GM12878 (cell line): ENCODE results near the gene BBOX1. TPM values are rescaled to one million over a fixed set of nuclear protein-coding genes. Genes with fewer than 3 reads are reported as not detected.

Experiments
- ATAC-seq: fragments of 200-7000 bp; cut with Tn5 transposase; 3 replicates; pipeline ENCODE4 v1.9.1; 2020; ENCODE audit warnings: mild to moderate bottlenecking, moderate library complexity
- BruUV-seq: library from RNA; stranded (reverse); fragments of 400-500 nt; replicated peaks from 2 replicates; lab custom pipeline; 2021; lab: Mats Ljungman, UMichigan
- CTCF ChIA-PET: fragments of 300-600 bp; sonication (Branson Sonifier 250); formaldehyde crosslinking; extraction: SDS; loops from one replicate; lab custom pipeline; 2021; ENCODE audit warnings: inconsistent platforms; lab: Yijun Ruan, JAX
- POLR2A ChIA-PET: fragments of 350-600 bp; formaldehyde crosslinking; extraction: SDS; loops from one replicate; lab custom pipeline; 2021; ENCODE audit warnings: inconsistent platforms; lab: Charles Lee
- RAD21 ChIA-PET: fragments of 300-600 bp; sonication (Branson Sonifier 250); formaldehyde crosslinking; loops from one replicate; lab custom pipeline; 2023; ENCODE audit warnings: antibody characterized with exemption; ENCODE audit not compliant: unreplicated experiment; lab: Charles Lee
- SMC1A ChIA-PET: fragments of 300-600 bp; sonication (Branson Sonifier 250); formaldehyde crosslinking; loops from one replicate; lab custom pipeline; 2023; ENCODE audit not compliant: unreplicated experiment, uncharacterized antibody; lab: Charles Lee
- DNase-seq: peaks from one replicate; pipeline ENCODE4 v3.0.0-alpha.2; 2011; ENCODE audit warnings: low read depth, low spot score
- FAIRE-seq: peaks from 3 replicates; lab custom pipeline; 2011; peaks lifted over from hg19 to GRCh38; lab: Jason Lieb, UNC
- H2AFZ ChIP-seq: 2 replicates; pipeline ENCODE4 v1.6.0; 2011; ENCODE audit warnings: low read depth, low read length, control low read depth; ENCODE audit not compliant: control insufficient read depth
- H3K27ac ChIP-seq: 2 replicates; pipeline ENCODE4 v1.5.1; 2011; ENCODE audit warnings: control low read depth; ENCODE audit not compliant: control insufficient read depth, insufficient read depth
- H3K27me3 ChIP-seq, 2 experiments: replicated peaks in 1 of 2; 2 replicates each; pipeline versions ENCODE4 v1.6.0 to v1.6.1; 2011; ENCODE audit warnings: low read length in 1 of 2; ENCODE audit not compliant: control insufficient read depth in 2 of 2, insufficient read depth in 2 of 2
- H3K36me3 ChIP-seq, 2 experiments: 2 replicates each; pipeline ENCODE4 v1.5.1; 2011; ENCODE audit warnings: low read length in 1 of 2; ENCODE audit not compliant: control insufficient read depth in 2 of 2, insufficient read depth in 2 of 2
- H3K4me1 ChIP-seq: 2 replicates; pipeline ENCODE4 v1.6.1; 2011; ENCODE audit warnings: mild to moderate bottlenecking, low read length, moderate library complexity, mixed read lengths; ENCODE audit not compliant: control insufficient read depth, insufficient read depth
- H3K4me2 ChIP-seq: 2 replicates; pipeline ENCODE4 v1.6.0; 2011; ENCODE audit warnings: control low read depth; ENCODE audit not compliant: control insufficient read depth, insufficient read depth
- H3K4me3 ChIP-seq: fragments of 200-600 bp; sonication (generic); 2 replicates; pipeline ENCODE4 v1.5.1; 2016
- H3K79me2 ChIP-seq: 2 replicates; pipeline ENCODE4 v1.6.0; 2011; ENCODE audit warnings: low read length; ENCODE audit not compliant: control insufficient read depth, insufficient read depth
- H3K9ac ChIP-seq: 2 replicates; pipeline ENCODE4 v1.8.0; 2011; ENCODE audit warnings: low read length, control low read depth, mixed read lengths; ENCODE audit not compliant: control insufficient read depth, insufficient read depth
- H3K9me3 ChIP-seq: replicated peaks from 3 replicates; pipeline ENCODE4 v1.5.1; 2011; ENCODE audit warnings: mild to moderate bottlenecking, low read length; ENCODE audit not compliant: control insufficient read depth, insufficient read depth
- H4K20me1 ChIP-seq: 2 replicates; pipeline ENCODE4 v1.6.0; 2011; ENCODE audit not compliant: control insufficient read depth, insufficient read depth
- BMI1 ChIP-seq: fragments of 450-650 bp; IDR thresholded peaks from 2 replicates; pipeline ENCODE4 v1.6.1; 2016; ENCODE audit warnings: mild to moderate bottlenecking, moderate library complexity, borderline replicate concordance
- CBFB ChIP-seq: IDR thresholded peaks from 2 replicates; pipeline ENCODE4 v1.6.1; 2016; ENCODE audit warnings: antibody characterized with exemption, low read depth
- FOXM1 ChIP-seq: IDR thresholded peaks from 2 replicates; pipeline ENCODE4 v1.6.1; 2012; ENCODE audit warnings: low read depth, mild to moderate bottlenecking, inconsistent platforms, low read length, moderate library complexity
- HDGF ChIP-seq: fragments of 450-650 bp; IDR thresholded peaks from 2 replicates; pipeline ENCODE4 v1.6.1; 2016; ENCODE audit warnings: antibody characterized with exemption
- MEF2B ChIP-seq: fragments of 450-650 bp; IDR thresholded peaks from 2 replicates; pipeline ENCODE4 v1.6.1; 2018; ENCODE audit warnings: mild to moderate bottlenecking, moderate library complexity; ENCODE audit not compliant: partially characterized antibody, poor library complexity, severe bottlenecking
- NFXL1 ChIP-seq: fragments of 450-650 bp; IDR thresholded peaks from 2 replicates; pipeline ENCODE4 v1.6.1; 2017; ENCODE audit warnings: antibody characterized with exemption, mild to moderate bottlenecking, borderline replicate concordance
- RAD21 ChIP-seq: IDR thresholded peaks from 2 replicates; pipeline ENCODE4 v1.6.1; 2011; ENCODE audit warnings: mild to moderate bottlenecking, low read depth, low read length, moderate library complexity; ENCODE audit not compliant: insufficient read depth
- RAD51 ChIP-seq: fragments of 450-650 bp; IDR thresholded peaks from 2 replicates; pipeline ENCODE4 v1.6.1; 2016; ENCODE audit warnings: moderate library complexity, mild to moderate bottlenecking, inconsistent platforms
- SP1 ChIP-seq: IDR thresholded peaks from one replicate; pipeline ENCODE4 v1.6.1; 2011; ENCODE audit warnings: low read depth, low read length
- ZNF592 ChIP-seq: fragments of 450-650 bp; IDR thresholded peaks from 2 replicates; pipeline ENCODE4 v1.6.1; 2017; ENCODE audit warnings: mild to moderate bottlenecking, moderate library complexity
- WGBS: methylation state at CpG from one replicate; pipeline ENCODE4 v1.1.6; 2016; ENCODE audit warnings: low lambda C conversion rate; ENCODE audit not compliant: insufficient replicate concordance, insufficient coverage; ENCODE audit errors: missing lambda C conversion rate; 5-methylcytosine and 5-hydroxymethylcytosine counted together
- in situ Hi-C: fragments of 300-500 bp; cut with MboI; formaldehyde crosslinking; loops from 9 replicates; pipeline ENCODE4 v1.14.3; 2018; ENCODE audit warnings: mixed read lengths
- intact Hi-C: fragments of 100-400 bp; cut with micrococcal nuclease; formaldehyde crosslinking; loops from one replicate; pipeline ENCODE4 v1.14.2; 2022; ENCODE audit not compliant: unreplicated experiment
- polyA plus RNA-seq, 11 experiments: library from polyadenylated mRNA; depleted of rRNA in 4 of 11; unstranded in 6 of 11; stranded (reverse) in 5 of 11; fragments of >200 nt; fragmentation: Nextera tagmentation in 4 of 11; fragmentation: Illumina TruSeq in 1 of 11; extraction: Ambion mirVana in 4 of 11; extraction: Trizol in 1 of 11; gene quantifications; 1 replicate in 1 of 11; 2 replicates in 10 of 11; pipeline versions ENCODE4 v1.2.1 to v1.2.3, GENCODE V29; 2011 to 2016; ENCODE audit warnings: inconsistent platforms in 2 of 11, missing spikeins in 2 of 11, low read depth in 1 of 11
- total RNA-seq, 4 experiments: library from RNA; depleted of rRNA in 3 of 4; stranded (reverse); fragments of >200 nt in 3 of 4; fragmentation: Illumina TruSeq in 1 of 4; extraction: Trizol in 1 of 4; gene quantifications; 2 replicates each; pipeline versions ENCODE4 v1.2.1 to v1.2.3, GENCODE V29; 2013 to 2021

BBOX1 gene
- total and polyA plus RNA-seq, 10 of the 15 experiments (the other 5 are each of a cell fraction or from before 2014, with no cell fraction given) = 3.5 TPM; not detected in 9

- no peak for TF ChIP-seq FOXM1
Measured at GRCh38 chr11:27159335-27159679, 118.7 kb downstream of the BBOX1 start (continued).

- Histone ChIP-seq H3K9me3 (no peaks in the 10 kb centered on the region), H3K4me3 (no peak overlapping the region), H2AFZ (no peak overlapping the region), H3K36me3 (no peaks in the 10 kb centered on the region), H3K4me1 (no peaks in the 10 kb centered on the region), H4K20me1 (no peaks in the 10 kb centered on the region), H3K9ac (no peak overlapping the region), H3K27ac (no peak overlapping the region), H3K4me2 (no peak overlapping the region), H3K79me2 (no peaks in the 10 kb centered on the region), H3K27me3 (no peaks in the 10 kb centered on the region)
- ChIA-PET SMC1A (interaction anchor here (1.1 to 1.9 kb wide), 2 partner anchors 8 to 690 kb away, joined by 4 to 7 read pairs; no protein-coding TSS in a partner anchor), RAD21 (interaction anchor here (0.9 to 1.7 kb wide), 3 partner anchors 325 to 876 kb away, joined by 3 to 4 read pairs (median 3); no protein-coding TSS in a partner anchor), POLR2A (no interaction called here), CTCF (interaction anchor here (1.0 to 5.7 kb wide), 7 partner anchors 135 to 875 kb away, joined by 3 to 39 read pairs (median 4); no protein-coding TSS in a partner anchor)
- ATAC-seq (no peak), FAIRE-seq (no peak), DNase-seq (no peak)
- WGBS = 0% methylated on average over 2 of the region's 2 CpGs
- BruUV-seq = no TSS peak
- intact Hi-C loops = no loop called here
- TF ChIP-seq NFXL1 = no peak
- TF ChIP-seq RAD51 = no peak
- in situ Hi-C loops = loop anchor here (5.0 kb wide), 2 partner anchors 404 to 864 kb away; no protein-coding TSS in a partner anchor
Measured at GRCh38 chr11:27161071-27161470, 120.5 kb downstream of the BBOX1 start.

- H3K9ac ChIP-seq = no peak overlapping the region
- no peaks in the 10 kb centered on the region for H3K79me2 ChIP-seq
- CTCF ChIA-PET = interaction anchor here (0.9 to 5.7 kb wide), 10 partner anchors 11 to 866 kb away, joined by 3 to 39 read pairs (median 4); no protein-coding TSS in a partner anchor
- H3K27ac ChIP-seq = no peak overlapping the region
- no peak overlapping the region for H3K4me3 ChIP-seq
- in situ Hi-C loops = loop anchor here (5.0 kb wide), 2 partner anchors 405 to 865 kb away; no protein-coding TSS in a partner anchor
- SMC1A ChIA-PET = interaction anchor here (0.5 to 1.9 kb wide), 6 partner anchors 10 to 865 kb away, joined by 3 to 7 read pairs (median 4); no protein-coding TSS in a partner anchor
- no peaks in the 10 kb centered on the region for H3K36me3 ChIP-seq
- H3K4me2 ChIP-seq = no peak overlapping the region
- H3K4me1 ChIP-seq = no peaks in the 10 kb centered on the region
- no TSS peak for BruUV-seq
- no peak for FAIRE-seq
- DNase-seq = no peak
- no peaks in the 10 kb centered on the region for H3K27me3 ChIP-seq
- no peak overlapping the region for H2AFZ ChIP-seq
- 29% methylated on average over 1 of the region's 1 CpG for whole genome bisulfite sequencing
- POLR2A ChIA-PET = no interaction called here
- no peak for ATAC-seq
- intact Hi-C loops = no loop called here
- RAD21 ChIA-PET = interaction anchor here (0.9 to 1.7 kb wide), 5 partner anchors 22 to 875 kb away, joined by 3 to 4 read pairs (median 3); no protein-coding TSS in a partner anchor
- no peaks in the 10 kb centered on the region for H4K20me1 ChIP-seq
- H3K9me3 ChIP-seq = no peaks in the 10 kb centered on the region
- no peak for TF ChIP-seq CBFB
- TF ChIP-seq MEF2B = no peak
- no peak for TF ChIP-seq BMI1
- TF ChIP-seq SP1 = no peak
- TF ChIP-seq ZNF592 = no peak
- no peak for TF ChIP-seq HDGF
- no peak for TF ChIP-seq RAD21
Measured at GRCh38 chr11:27162237-27162636, 121.6 kb downstream of the BBOX1 start.
